Fibroblast of lung (primary cell): ENCODE results near the gene KCNMA1.

Experiments
- CTCF ChIP-seq, 2 donors: IDR thresholded peaks in 1 of 2; conservative IDR thresholded peaks in 1 of 2; 1 replicate in 1 of 2; 2 replicates in 1 of 2; pipeline ENCODE4 v1.5.1; 2011 to 2012; ENCODE audit warnings: low read length in 2 of 2, control low read depth in 1 of 2, inconsistent platforms in 1 of 2, low read depth in 1 of 2, mild to moderate bottlenecking in 1 of 2
- EZH2 ChIP-seq: IDR thresholded peaks from 2 replicates; pipeline ENCODE4 v1.5.1; 2012; ENCODE audit warnings: low read length, control low read depth, mild to moderate bottlenecking; ENCODE audit errors: missing control alignments

GRCh38 chr10:76928565-76928964 lies 709.0 kb downstream of the KCNMA1 start:
- TF ChIP-seq CTCF (conservative IDR thresholded peaks at IDR 0.05 in 1 of 2, IDR thresholded peaks at IDR 0.05 in 1 of 2; ENCODE audit: low read depth in 1 of 2, low read length in 2 of 2) = no peak
- no peak for TF ChIP-seq EZH2
